DOHH2 (cell line): ENCODE data around the gene TMEM9.

Source experiments
- EZH2phosphoT487 ChIP-seq: fragments of 200-600 bp; sonication (generic); IDR thresholded peaks from 2 replicates; pipeline ENCODE4 v1.6.1; 2017; ENCODE audit warnings: borderline replicate concordance, mild to moderate bottlenecking, antibody characterized with exemption, low read length, moderate library complexity, mixed read lengths
- TF ChIP-seq, protein P1 (sequence below): fragments of 200-600 bp; sonication (generic); IDR thresholded peaks from one replicate; pipeline ENCODE4 v1.5.1; 2014; ENCODE audit warnings: antibody characterized with exemption, mild to moderate bottlenecking, low read depth, low read length; ENCODE audit not compliant: poor library complexity, severe bottlenecking

DNA sequence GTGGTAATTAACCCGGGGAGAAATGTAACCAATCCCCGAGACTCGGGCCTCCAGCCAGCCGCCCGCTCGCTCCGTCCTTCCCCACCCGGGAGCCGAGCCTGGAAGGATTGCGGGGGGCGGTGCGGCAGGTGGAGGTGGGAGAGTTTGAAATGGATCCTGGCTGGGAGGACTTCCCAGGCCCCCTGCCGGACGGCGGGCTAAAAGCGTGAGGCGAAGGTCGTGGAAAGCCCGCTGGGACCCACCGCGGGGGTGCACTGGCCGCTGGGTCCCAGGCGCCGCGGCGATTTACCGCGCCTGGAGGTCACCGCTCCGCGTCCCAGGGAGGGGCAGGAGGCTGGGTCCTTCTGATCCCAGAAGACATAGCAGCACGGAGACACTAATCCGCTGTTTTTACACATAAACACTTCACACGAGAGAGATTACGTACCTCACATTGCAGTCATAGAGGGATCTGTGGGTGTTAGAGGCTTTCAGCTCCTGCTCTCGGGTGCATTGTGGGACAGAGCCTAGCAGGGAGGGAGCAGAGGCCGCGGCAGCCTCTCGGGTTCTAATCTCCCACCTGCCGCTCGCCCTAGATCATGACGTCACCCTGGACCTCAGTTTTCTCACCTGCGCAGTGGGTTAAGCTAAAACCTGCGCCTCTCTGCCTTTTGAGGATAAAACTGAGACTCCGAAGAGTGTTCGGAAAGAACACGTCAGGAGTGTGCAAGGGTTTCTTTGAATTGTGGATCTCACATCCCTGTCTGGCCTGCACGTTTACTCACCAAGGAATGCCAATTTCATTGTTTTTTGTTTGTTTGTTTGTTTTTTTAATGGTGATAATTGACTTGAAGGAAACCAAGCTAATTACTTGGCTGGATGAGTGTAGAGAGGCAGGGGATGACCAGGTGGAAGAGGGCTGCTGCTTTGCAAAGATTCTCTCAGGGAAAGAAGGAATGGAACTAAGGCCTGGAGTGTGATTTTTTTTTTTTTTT is 17.1 kb upstream of the TMEM9 start:
- TF ChIP-seq, protein P1, sequence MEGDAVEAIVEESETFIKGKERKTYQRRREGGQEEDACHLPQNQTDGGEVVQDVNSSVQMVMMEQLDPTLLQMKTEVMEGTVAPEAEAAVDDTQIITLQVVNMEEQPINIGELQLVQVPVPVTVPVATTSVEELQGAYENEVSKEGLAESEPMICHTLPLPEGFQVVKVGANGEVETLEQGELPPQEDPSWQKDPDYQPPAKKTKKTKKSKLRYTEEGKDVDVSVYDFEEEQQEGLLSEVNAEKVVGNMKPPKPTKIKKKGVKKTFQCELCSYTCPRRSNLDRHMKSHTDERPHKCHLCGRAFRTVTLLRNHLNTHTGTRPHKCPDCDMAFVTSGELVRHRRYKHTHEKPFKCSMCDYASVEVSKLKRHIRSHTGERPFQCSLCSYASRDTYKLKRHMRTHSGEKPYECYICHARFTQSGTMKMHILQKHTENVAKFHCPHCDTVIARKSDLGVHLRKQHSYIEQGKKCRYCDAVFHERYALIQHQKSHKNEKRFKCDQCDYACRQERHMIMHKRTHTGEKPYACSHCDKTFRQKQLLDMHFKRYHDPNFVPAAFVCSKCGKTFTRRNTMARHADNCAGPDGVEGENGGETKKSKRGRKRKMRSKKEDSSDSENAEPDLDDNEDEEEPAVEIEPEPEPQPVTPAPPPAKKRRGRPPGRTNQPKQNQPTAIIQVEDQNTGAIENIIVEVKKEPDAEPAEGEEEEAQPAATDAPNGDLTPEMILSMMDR, result peak; percentile 53
- 0 out of 2 replicates have a peak, but pooled peaks have one; percentile 72 for TF ChIP-seq EZH2phosphoT487
